IMR-90 (cell line): ENCODE measurements around the gene LYZL2.
"Not testable (repeated sequence)": the region's sequence is repeated elsewhere in the genome, so short reads cannot be mapped to it uniquely, and the experiment has no call there.

Experiments used
- BHLHE40 ChIP-seq: fragments of 150-350 bp; IDR thresholded peaks from 2 replicates; pipeline ENCODE4 v1.6.1; 2016; ENCODE audit warnings: mild to moderate bottlenecking, low read depth, low read length
- CTCF ChIP-seq: conservative IDR thresholded peaks from 2 replicates; pipeline ENCODE4 v1.5.1; 2012; ENCODE audit warnings: mild to moderate bottlenecking, low read depth, low read length, improper control_type of control experiment
- ELK1 ChIP-seq: fragments of 150-350 bp; IDR thresholded peaks from 2 replicates; pipeline ENCODE4 v1.6.1; 2016; ENCODE audit warnings: low read depth, mild to moderate bottlenecking, low read length, moderate library complexity, borderline replicate concordance
- MAZ ChIP-seq: IDR thresholded peaks from 2 replicates; pipeline ENCODE4 v1.6.1; 2012; ENCODE audit warnings: low read depth, mild to moderate bottlenecking, low read length, improper control_type of control experiment, moderate library complexity, borderline replicate concordance
- MXI1 ChIP-seq: IDR thresholded peaks from 2 replicates; pipeline ENCODE4 v1.6.1; 2012; ENCODE audit warnings: low read depth, mild to moderate bottlenecking, low read length, moderate library complexity, borderline replicate concordance
- POLR2A ChIP-seq: IDR thresholded peaks from 2 replicates; pipeline ENCODE4 v1.6.1; 2012; ENCODE audit warnings: mild to moderate bottlenecking, low read depth, low read length
- RAD21 ChIP-seq: IDR thresholded peaks from 2 replicates; pipeline ENCODE4 v1.6.1; 2012; ENCODE audit warnings: low read length, improper control_type of control experiment
- RFX5 ChIP-seq: IDR thresholded peaks from 2 replicates; pipeline ENCODE4 v1.8.0; 2012; ENCODE audit warnings: low read depth, mild to moderate bottlenecking, low read length, moderate library complexity
- SMC3 ChIP-seq: fragments of 150-350 bp; IDR thresholded peaks from 2 replicates; pipeline ENCODE4 v1.6.1; 2016; ENCODE audit warnings: low read depth, mild to moderate bottlenecking, antibody characterized with exemption, low read length, moderate library complexity
- TF ChIP-seq, protein P1 (sequence below): fragments of 150-350 bp; IDR thresholded peaks from 2 replicates; pipeline ENCODE4 v1.6.1; 2017; ENCODE audit warnings: mild to moderate bottlenecking, antibody characterized with exemption, low read length, low read depth

DNA sequence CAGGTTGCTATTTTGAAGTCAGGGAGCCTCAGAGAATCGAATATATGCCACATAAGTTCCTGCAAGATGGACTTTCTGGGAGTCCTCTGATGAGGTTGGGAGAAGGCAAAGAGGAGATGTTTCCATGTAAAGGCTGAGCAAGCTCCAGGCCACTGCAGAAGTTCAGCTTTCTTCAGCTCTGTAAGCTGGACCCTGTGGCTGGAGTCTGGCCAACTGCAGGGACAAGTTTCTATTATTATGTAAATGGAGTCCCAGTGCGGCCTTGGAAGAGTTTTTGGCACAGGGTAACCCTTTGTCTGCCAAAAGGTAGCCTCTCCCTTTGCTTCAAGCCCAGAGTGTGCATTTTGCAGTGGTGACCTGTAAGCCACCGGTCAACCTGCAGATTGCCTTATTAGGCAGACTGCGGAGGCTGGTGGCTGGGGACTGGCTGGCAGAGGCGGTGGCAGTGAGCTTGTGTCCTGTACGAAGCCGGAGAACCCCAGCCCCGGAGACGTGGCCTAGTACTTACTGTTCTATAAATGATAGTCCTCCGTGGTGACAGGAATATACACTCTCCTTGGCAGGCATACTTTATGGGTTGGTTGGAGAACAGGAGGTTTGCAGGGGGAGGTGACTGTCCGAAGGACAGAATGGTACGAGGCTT, 14.1 kb upstream of the LYZL2 start:
- TF ChIP-seq CTCF, BHLHE40, POLR2A, SMC3, MXI1, ELK1, MAZ, RAD21, RFX5: not testable (repeated sequence)
- TF ChIP-seq, protein P1, sequence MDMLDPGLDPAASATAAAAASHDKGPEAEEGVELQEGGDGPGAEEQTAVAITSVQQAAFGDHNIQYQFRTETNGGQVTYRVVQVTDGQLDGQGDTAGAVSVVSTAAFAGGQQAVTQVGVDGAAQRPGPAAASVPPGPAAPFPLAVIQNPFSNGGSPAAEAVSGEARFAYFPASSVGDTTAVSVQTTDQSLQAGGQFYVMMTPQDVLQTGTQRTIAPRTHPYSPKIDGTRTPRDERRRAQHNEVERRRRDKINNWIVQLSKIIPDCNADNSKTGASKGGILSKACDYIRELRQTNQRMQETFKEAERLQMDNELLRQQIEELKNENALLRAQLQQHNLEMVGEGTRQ = not testable (repeated sequence)
